HuH-7 (cell line): ENCODE data around the gene DISP3.
A peak's percentile ranks its signal among the peaks of the same experiment; 100 is the strongest.

Experiments
- DNase-seq: peaks from one replicate; pipeline ENCODE4 v3.0.0; 2011; ENCODE audit warnings: low spot score

DISP3 gene

GRCh38 chr1:11543392-11543791 is 64.4 kb downstream of the DISP3 start:
- DNase-seq, result no peak

GRCh38 chr1:11543796-11544195 is 64.8 kb downstream of the DISP3 start:
- no peak for DNase-seq

DNA sequence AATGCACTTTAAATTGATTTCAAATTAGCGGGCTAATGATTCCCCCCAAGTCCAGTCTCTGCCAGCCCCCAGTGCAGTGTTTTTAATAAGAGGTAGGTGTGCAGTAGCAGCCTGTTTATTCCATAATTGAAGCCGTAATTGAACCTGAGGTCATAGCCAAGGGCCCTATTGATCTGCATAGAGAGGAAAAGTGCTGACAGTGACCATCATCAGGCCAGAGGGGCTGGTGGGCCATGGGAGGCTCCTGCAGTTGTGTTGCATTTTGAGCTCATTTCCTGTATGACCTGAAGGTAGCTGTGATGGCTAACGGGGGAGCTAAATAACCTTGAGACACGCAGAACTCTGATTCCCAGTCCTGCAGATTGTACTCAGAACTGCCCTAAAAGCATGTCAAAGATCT is 67.5 kb downstream of the DISP3 start:
- DNase-seq, result no peak

- DNase-seq, result peak; percentile 80
These were observed 71.8 kb downstream of the DISP3 start for GRCh38 chr1:11550664-11551283.

DNA sequence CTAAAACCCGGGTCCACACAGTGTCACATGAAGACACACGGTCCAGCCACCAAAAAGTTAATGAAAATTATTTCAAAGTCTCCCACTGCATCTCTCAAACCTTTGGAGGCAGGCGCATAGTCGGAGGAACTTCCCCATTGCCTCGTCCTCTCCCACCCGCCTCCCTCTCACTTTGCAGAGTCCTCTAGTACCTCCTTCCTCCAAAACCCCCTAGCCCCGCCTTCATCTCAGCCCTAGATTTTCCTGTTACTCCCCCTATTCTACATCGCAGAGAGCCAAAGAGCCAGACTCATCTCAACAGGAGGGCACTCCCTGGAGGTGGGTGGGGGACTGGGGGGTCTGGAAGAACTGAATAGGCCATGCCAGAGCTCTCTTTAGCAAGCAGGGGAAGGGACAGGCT is 79.3 kb downstream of the DISP3 start:
- no peak for DNase-seq

DNA sequence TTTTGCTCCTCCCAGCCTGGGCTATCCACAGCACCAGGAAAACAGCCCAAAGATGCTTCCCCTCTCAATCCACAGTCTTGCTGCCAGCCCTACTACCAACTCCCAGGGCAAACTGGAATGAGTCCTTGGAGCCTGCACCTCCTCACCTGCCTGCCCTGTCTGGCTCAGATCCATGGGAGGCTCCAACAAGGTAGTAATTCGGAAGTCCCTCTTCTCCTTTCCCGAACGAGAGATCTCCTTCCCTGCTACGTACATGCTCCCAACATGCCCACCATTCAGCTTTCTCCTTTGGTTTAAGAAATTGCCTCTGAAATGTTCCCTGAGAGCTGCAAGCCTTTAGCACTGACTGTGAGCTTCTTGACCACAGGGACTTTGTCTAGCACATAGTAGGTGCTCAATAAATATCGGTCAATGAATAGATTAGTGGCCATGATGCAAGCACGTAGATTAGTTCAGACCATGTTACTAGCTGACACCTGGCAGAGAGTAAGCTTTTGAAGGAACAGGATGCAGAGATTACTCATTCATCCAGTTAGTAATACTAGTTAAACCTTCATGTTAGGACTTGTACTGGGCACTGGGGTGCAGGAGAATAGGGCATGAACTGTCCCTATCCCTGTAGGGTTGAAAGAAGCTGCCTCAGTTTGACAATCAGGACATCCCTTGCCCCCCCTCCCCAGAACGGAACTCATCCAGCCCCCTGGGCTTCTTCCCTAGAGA is 80.1 kb downstream of the DISP3 start:
- no peak for DNase-seq

- DNase-seq, result no peak
These were observed 80.6 kb downstream of the DISP3 start for GRCh38 chr1:11559591-11559970.

DNA sequence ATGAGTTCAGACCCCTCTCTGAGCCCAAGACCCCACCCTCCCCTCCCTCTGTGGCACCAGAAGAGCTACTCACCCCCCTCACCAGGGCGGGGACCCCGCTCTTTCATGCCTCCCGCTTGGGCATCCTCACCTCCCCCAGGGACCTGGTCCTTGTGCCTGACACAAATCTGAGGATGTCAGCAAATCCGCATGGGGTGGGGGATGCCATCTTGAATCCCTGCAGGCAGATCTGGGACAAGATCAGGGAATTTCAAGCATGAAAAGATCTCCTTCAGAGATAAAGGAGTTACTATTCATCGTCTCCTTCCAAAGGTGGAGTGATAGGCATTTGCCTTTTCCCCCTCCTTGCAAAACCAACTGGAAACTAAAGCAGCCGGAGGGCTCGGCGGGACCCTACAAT is 81.1 kb downstream of the DISP3 start:
- no peak for DNase-seq

DNA sequence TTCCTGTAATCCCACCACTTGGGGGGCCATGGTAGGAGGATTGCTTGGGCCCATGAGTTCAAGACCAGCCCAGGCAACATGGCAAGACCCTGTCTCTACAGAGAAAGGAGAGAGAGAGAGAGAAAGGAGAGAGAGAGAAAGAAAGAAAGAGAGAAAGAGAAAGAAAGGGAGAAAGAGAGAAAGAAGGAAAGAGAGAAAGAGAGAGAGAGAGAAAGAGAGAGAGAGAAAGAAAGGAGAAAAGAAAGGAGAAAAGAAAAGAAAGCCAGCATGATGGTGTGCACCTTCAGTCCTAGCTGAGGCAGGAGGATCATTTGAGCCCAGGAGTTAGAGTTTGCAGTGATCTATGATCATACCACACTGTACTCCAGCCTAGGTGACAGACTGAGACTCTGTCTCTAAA is 82.8 kb downstream of the DISP3 start:
- no peak for DNase-seq

GRCh38 chr1:11562664-11563063 is 83.7 kb downstream of the DISP3 start:
- no peak for DNase-seq

DNA sequence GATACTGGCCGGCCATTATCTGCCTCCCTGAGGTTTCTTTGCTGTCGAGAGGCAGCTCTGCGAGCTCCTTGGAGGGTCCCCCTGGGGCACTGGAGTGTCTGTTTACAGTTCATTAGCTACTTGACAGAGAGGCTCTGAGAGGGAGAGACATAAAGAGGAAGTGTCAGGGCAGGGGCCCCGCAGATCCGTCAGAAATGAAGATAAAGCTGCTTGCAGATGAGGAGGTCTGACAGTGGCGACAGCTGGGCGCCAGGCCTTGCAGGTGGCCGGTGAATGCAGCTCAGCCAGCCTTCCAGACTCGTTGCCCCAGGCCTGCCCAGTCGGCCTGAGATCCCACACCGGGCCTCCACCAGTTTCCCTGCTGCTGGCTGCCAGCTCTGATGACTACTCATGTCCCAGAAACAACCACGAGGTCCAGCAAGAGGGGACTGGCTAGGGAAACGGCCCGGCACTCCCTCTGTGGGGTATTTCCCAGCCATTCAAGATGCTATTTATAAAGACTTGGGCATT is 84.7 kb downstream of the DISP3 start:
- no peak for DNase-seq

DNA sequence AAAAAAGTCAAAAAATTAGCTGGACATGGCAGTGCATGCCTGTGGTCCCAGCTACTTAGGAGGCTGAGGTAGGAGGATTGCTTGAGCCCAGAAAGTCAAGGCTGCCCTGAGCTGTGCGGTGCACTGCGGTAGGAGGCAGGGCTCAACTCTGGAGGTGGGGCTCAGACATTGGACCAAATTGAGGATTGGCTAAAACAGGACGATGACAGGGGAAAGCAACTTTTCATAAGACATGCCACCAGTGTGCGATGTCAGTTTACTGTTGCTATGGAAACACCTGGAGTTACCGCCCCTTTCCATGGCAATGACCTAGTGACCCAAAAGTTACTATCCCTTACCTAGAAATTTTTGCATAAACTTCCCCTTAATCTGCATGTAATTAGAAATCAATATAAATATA is 85.3 kb downstream of the DISP3 start:
- DNase-seq, result no peak

DNA sequence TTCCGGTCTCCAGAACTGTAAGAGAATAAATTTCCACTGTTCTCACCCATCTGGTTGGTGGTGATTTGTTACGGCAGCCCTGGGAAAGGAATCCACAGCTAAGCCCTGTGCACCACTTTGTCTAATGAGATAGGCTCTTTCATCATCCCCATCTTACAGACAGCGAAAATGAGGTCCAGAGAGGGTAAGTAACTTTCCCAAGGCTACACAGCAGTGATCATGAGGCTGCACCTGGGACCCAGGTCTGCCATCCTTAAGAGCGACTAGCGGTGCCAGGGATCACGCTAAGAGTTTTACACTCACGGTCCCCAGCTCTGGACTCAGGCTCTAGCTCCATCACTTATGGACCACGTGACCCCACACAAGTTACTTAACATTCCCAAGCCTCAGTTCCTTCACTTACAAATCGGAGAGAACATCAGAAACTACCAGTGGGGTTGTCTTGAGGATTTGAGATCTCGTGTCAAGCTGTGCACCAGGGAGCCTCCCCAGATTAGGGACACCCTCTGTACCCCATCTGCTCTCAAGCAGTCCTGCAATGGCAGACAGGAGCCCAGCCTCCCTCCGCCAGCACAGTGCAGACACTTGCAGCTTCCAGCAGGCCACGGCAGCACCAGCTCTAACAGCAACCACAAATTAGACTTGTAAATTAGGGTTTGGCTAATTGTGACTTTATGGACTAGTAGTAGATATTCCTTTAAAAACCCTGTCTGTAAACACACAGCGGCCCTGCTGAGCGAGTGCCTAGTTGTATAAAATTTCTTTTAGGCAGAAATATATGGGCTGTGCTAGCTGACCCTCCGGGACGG is 87.3 kb downstream of the DISP3 start:
- no peak for DNase-seq

- DNase-seq, result no peak
These were observed 88.5 kb downstream of the DISP3 start for GRCh38 chr1:11567244-11568065.

DNA sequence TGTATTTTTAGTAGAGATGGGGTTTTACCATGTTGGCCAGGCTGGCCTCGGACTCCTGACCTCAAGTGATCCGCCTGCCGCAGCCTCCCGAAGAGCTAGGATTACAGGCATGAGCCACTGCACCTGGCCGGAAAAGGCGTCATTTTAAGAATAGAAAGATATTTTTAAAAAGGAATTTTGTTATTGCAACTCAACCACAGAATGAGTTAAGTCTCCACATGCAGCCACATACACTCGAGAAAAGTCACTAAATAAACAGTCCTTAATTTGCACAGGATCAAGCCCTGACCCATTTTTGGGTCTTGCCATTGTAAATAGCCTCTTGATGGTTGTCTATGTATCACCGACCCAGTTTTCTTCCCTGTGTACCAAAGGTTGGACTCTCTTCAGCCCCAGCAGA is 89.7 kb downstream of the DISP3 start:
- DNase-seq, result no peak

DNA sequence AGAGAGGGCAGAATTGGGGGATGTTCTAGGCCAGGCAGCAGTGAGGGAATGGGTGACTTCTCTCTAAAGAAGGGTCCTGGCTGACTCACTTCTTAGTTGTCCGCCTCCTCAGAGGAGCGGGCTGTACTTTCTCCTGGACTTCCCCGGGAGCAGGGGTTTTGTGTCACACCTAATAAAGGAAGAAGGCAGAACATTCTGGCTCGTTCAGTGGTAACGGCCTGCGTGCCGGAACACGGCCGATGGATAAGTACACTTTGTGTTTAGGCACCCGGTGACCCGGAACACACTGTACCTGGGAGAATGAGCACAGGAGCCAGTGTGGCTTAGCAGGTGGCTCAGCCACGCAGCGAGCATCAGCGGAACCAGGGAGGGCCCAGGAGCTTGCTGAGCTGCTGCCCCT is 90.6 kb downstream of the DISP3 start:
- DNase-seq, result no peak

DNA sequence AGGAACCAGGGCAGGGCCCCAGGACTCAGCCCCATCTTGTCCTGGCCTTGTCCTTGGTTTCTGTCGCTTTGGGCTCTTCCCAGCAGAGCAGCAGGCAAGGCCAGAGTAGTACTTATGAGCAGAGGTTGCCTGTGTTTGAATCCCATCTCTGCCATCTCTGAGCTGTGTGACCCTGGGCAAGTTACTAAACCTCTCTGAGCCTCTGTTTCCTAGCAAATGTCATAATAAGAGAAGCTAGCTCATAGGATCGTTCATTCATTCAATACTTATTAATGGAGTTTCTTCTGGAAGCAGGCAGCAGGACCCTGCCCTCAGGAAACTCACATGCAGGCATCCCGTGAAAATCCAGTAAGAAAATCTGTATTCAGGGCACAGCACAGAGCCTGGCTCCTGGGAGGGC is 91.0 kb downstream of the DISP3 start:
- DNase-seq, result no peak

DNA sequence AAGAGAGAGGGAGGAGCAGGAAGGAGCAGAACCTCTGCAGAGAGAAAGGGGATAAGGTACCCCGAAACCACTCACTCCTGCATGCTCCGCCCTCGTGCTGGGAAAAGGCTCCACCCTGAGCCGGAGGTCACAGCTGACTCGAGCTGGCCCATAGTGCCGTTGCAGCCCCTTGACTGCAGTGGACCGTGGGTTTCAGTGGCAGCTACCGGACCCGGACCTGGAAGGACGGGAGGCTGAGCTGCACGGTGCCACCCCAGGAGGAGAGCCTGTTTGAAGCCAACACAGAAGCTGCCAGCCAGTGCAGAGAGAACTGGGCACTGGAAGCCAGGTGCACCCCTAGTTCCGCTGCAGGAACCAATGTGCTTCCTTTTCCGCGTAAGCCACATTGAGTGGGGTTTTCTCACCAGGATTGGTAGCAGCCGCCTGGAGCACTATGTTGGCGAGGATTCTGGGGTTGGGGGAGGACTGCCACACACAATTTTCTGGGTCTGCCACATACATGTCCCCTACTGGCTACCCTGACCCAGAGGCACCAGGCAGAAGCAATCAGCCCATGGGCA is 91.9 kb downstream of the DISP3 start:
- DNase-seq, result no peak

- DNase-seq, result peak; percentile 27
These were observed 93.1 kb downstream of the DISP3 start for GRCh38 chr1:11571906-11572616.

DNA sequence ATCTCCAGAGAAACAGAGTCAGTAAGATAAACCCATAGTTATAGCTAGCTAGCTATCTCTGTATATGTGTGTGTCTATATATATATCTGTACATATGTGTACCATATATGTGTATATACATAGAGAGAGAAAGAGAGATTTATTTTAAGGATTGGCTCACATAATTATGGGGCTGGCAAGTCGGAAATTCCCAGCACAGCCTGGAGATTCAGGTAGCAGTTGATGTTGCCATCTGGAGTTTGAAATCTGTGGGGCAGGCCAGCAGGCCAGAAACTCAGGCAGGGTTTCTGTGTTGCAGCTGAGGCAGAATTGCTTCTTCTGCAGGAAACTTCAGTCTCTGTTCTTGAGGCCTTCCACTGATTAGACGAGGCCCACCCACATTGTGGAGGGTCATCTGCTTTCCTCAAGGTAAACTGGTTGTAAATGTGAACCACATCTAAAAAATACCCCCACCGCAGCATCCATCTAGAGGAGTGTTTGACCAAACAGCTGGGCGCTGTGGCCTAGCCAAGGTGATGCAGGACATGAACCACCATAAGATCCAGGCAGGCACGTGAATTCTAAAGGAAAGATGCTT is 94.2 kb downstream of the DISP3 start:
- no peak for DNase-seq

DNA sequence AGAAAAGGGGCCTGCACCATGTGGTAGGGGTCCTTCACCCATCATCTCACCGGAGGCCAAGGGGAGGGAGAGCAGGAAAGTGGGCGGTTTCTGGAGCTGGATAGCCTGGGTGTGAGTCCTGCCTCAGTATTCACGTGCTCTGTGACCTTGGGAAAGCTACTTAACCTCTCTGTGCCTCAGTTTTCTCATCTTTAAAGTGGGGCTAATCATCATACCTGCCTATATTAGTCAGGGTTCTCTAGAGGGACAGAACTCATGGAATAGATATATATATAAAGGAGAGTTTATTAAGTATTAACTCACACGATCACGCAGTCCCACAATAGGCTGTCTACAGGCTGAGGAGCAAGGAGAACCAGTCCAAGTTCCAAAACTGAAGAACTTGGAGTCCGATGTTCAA is 96.6 kb downstream of the DISP3 start:
- DNase-seq, result no peak
